A549 (cell line): ENCODE measurements around the gene BNIP1. TPM values are rescaled to one million over a fixed set of nuclear protein-coding genes. Genes with fewer than 3 reads are reported as not detected.

Experiments used
- ATAC-seq, 2 experiments: fragments of 200-7000 bp in 1 of 2; fragments of >200 bp in 1 of 2; cut with Nextera tagmentation in 1 of 2; cut with Tn5 transposase in 1 of 2; 3 replicates each; pipeline versions ENCODE4 v1.8.0 to v1.9.1; 2018 to 2020; ENCODE audit warnings: mild to moderate bottlenecking in 1 of 2, moderate library complexity in 1 of 2
- CTCF ChIA-PET: fragments of 300-600 bp; sonication (Branson Sonifier 250); formaldehyde crosslinking; extraction: SDS; loops from one replicate; lab custom pipeline; 2021; ENCODE audit warnings: antibody characterized with exemption, inconsistent platforms; lab: Yijun Ruan, JAX
- POLR2A ChIA-PET: fragments of 350-600 bp; formaldehyde crosslinking; extraction: SDS; loops from one replicate; lab custom pipeline; 2021; ENCODE audit warnings: antibody characterized with exemption, inconsistent platforms; lab: Yijun Ruan, JAX
- DNase-seq, 2 experiments: peaks; one replicate each; pipeline versions ENCODE4 v3.0.0 to v3.0.0-alpha.2; 2011 to 2016; ENCODE audit warnings: low read depth in 1 of 2, low spot score in 1 of 2
- FAIRE-seq: peaks from 2 replicates; lab custom pipeline; 2011; peaks lifted over from hg19 to GRCh38; lab: Jason Lieb, UNC
- H3K27ac ChIP-seq, 2 experiments: fragments of >200 bp; sonication (Bioruptor Twin); formaldehyde crosslinking; 3 replicates each; pipeline ENCODE4 v1.5.1; 2016 to 2017
- H3K4me1 ChIP-seq: fragments of >200 bp; sonication (Bioruptor Twin); formaldehyde crosslinking; 3 replicates; pipeline ENCODE4 v1.6.1; 2016
- H3K4me2 ChIP-seq: fragments of >200 bp; sonication (Bioruptor Twin); formaldehyde crosslinking; 3 replicates; pipeline ENCODE4 v1.6.1; 2016
- H3K4me3 ChIP-seq: fragments of >200 bp; sonication (Bioruptor Twin); formaldehyde crosslinking; 3 replicates; pipeline ENCODE4 v1.5.1; 2016
- H3K9me3 ChIP-seq: fragments of >200 bp; sonication (Bioruptor Twin); formaldehyde crosslinking; 3 replicates; pipeline ENCODE4 v1.6.1; 2016
- ATOH8 ChIP-seq: fragments of 250-450 bp; sonication (Bioruptor Pico); IDR thresholded peaks from 2 replicates; pipeline ENCODE4 v1.5.0; 2020; ENCODE audit warnings: low read depth, mild to moderate bottlenecking, moderate library complexity
- CEBPB ChIP-seq, 2 experiments: fragments of >200 bp in 1 of 2; sonication (Bioruptor Twin) in 1 of 2; formaldehyde crosslinking in 1 of 2; IDR thresholded peaks; 2 replicates each; pipeline ENCODE4 v1.6.1; 2012 to 2016
- CHD4 ChIP-seq: fragments of 200-600 bp; sonication (generic); IDR thresholded peaks from 2 replicates; pipeline ENCODE4 v1.6.1; 2016; ENCODE audit warnings: antibody characterized with exemption, mild to moderate bottlenecking, borderline replicate concordance
- CTCF ChIP-seq: fragments of >200 bp; sonication (Bioruptor Twin); formaldehyde crosslinking; IDR thresholded peaks from 3 replicates; pipeline ENCODE4 v1.5.1; 2016
- EHF ChIP-seq: fragments of 250-450 bp; sonication (Bioruptor Pico); IDR thresholded peaks from 2 replicates; pipeline ENCODE4 v1.5.0; 2020; ENCODE audit warnings: mild to moderate bottlenecking
- ESRRA ChIP-seq: fragments of 150-350 bp; IDR thresholded peaks from 2 replicates; pipeline ENCODE4 v1.6.1; 2014; ENCODE audit warnings: mild to moderate bottlenecking, low read length, borderline replicate concordance
- FOSL2 ChIP-seq, 2 experiments: fragments of 450-650 bp in 1 of 2; fragments of >200 bp in 1 of 2; sonication (Bioruptor Twin) in 1 of 2; formaldehyde crosslinking; IDR thresholded peaks; 2 replicates each; pipeline versions ENCODE4 v1.5.0 to v1.6.1; 2016 to 2020; ENCODE audit warnings: mild to moderate bottlenecking in 1 of 2, moderate library complexity in 1 of 2
- HMGXB4 ChIP-seq: fragments of 250-450 bp; sonication (Bioruptor Pico); IDR thresholded peaks from 2 replicates; pipeline ENCODE4 v1.5.0; 2021; ENCODE audit warnings: mild to moderate bottlenecking, moderate library complexity, borderline replicate concordance
- HOXA7 ChIP-seq: fragments of 250-450 bp; sonication (Bioruptor Pico); IDR thresholded peaks from 2 replicates; pipeline ENCODE4 v1.5.0; 2020; ENCODE audit warnings: mild to moderate bottlenecking, moderate library complexity
- HOXB13 ChIP-seq: fragments of 250-450 bp; sonication (Bioruptor Pico); IDR thresholded peaks from 2 replicates; pipeline ENCODE4 v1.5.0; 2020; ENCODE audit warnings: low read depth, mild to moderate bottlenecking, moderate library complexity
- JUNB ChIP-seq: fragments of >200 bp; sonication (Bioruptor Twin); formaldehyde crosslinking; IDR thresholded peaks from 2 replicates; pipeline ENCODE4 v1.6.1; 2016
- MAFK ChIP-seq: fragments of 450-650 bp; IDR thresholded peaks from 2 replicates; pipeline ENCODE4 v1.6.1; 2014; ENCODE audit not compliant: partially characterized antibody
- MAZ ChIP-seq: fragments of 150-350 bp; IDR thresholded peaks from 2 replicates; pipeline ENCODE4 v1.6.1; 2014; ENCODE audit warnings: antibody characterized with exemption, low read depth, low read length, borderline replicate concordance
- NFE2L2 ChIP-seq: fragments of 150-350 bp; conservative IDR thresholded peaks from 2 replicates; pipeline ENCODE4 v1.6.1; 2014; ENCODE audit warnings: low read length
- PHF8 ChIP-seq: fragments of 200-600 bp; sonication (generic); IDR thresholded peaks from 2 replicates; pipeline ENCODE4 v1.6.1; 2016; ENCODE audit warnings: low read depth, mild to moderate bottlenecking, antibody characterized with exemption, moderate library complexity, borderline replicate concordance
- POLR2A ChIP-seq: IDR thresholded peaks from 2 replicates; pipeline ENCODE4 v1.6.1; 2012; ENCODE audit warnings: mild to moderate bottlenecking, low read length
- RCOR1 ChIP-seq: fragments of 150-350 bp; IDR thresholded peaks from 2 replicates; pipeline ENCODE4 v1.6.1; 2014; ENCODE audit warnings: antibody characterized with exemption, low read length, low read depth
- RFX5 ChIP-seq: fragments of 450-650 bp; IDR thresholded peaks from 2 replicates; pipeline ENCODE4 v1.7.1; 2014; ENCODE audit warnings: antibody characterized with exemption, mild to moderate bottlenecking, moderate library complexity
- TP53 ChIP-seq: fragments of 250-450 bp; sonication (Bioruptor Pico); IDR thresholded peaks from 2 replicates; pipeline ENCODE4 v1.5.0; 2021; ENCODE audit warnings: mild to moderate bottlenecking, moderate library complexity
- ZC3H11A ChIP-seq: fragments of 450-650 bp; IDR thresholded peaks from 2 replicates; pipeline ENCODE4 v1.6.1; 2014; ENCODE audit warnings: antibody characterized with exemption, mild to moderate bottlenecking
- ZNF302 ChIP-seq: fragments of 250-450 bp; sonication (Bioruptor Pico); IDR thresholded peaks from 2 replicates; pipeline ENCODE4 v1.9.0; 2021; ENCODE audit warnings: inconsistent platforms, mild to moderate bottlenecking, moderate library complexity
- ZSCAN20 ChIP-seq: fragments of 250-450 bp; sonication (Bioruptor Pico); IDR thresholded peaks from 2 replicates; pipeline ENCODE4 v1.8.0; 2022; ENCODE audit warnings: mild to moderate bottlenecking, moderate library complexity
- WGBS: methylation state at CpG from one replicate; pipeline ENCODE4 v1.1.6; 2017; ENCODE audit errors: missing lambda C conversion rate; 5-methylcytosine and 5-hydroxymethylcytosine counted together
- polyA plus RNA-seq, 4 experiments: library from polyadenylated mRNA; depleted of rRNA in 3 of 4; stranded (reverse); fragments of >200 nt; fragmentation: RNase III in 1 of 4; extraction: RNeasy Plus Mini Kit Qiagen cat#74134 plus additional on column Dnase treatment in 1 of 4; gene quantifications; 2 replicates in 3 of 4; 3 replicates in 1 of 4; pipeline ENCODE4 v1.2.3, GENCODE V29; 2011 to 2017
- TF ChIP-seq, protein P1 (sequence below): fragments of 200-600 bp; sonication (generic); IDR thresholded peaks from 2 replicates; pipeline ENCODE4 v1.6.1; 2016; ENCODE audit warnings: antibody characterized with exemption, mild to moderate bottlenecking, moderate library complexity
- TF ChIP-seq, protein P2 (sequence below): fragments of 150-350 bp; IDR thresholded peaks from 2 replicates; pipeline ENCODE4 v1.6.1; 2014; ENCODE audit warnings: low read depth, mild to moderate bottlenecking, low read length

The BNIP1 gene
- polyA plus RNA-seq, 2 of the 4 experiments (the other 2 are of a cell fraction) = 15.8 to 26.7 TPM

DNA sequence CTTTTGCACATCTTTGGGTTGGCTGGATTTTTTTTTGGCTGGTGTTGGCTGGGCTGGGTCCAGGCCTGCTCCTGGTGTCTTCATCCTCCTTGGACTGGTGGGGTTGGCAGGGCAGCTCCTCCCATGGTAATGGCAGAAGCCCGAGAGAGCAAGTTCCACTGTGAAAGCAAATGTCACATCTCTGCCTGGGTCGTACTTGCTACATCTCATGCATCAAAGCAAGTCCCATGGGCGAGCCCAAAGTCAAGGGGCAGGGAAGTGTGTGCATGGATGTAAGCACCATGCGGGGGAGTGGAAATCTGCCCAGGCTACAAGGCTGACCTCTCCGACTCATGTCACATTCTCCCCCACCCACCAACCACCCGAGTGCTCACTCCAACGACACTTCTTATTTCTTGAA is 64.0 kb downstream of the BNIP1 start:
- 52% methylated on average over 7 of the region's 7 CpGs for WGBS
- no peak for FAIRE-seq
- CTCF ChIA-PET = interaction anchor here (0.9 to 1.3 kb wide), 4 partner anchors 9 to 249 kb away, joined by 3 to 4 read pairs (median 4); partner anchors contain the start of gene RPL26L1

DNA sequence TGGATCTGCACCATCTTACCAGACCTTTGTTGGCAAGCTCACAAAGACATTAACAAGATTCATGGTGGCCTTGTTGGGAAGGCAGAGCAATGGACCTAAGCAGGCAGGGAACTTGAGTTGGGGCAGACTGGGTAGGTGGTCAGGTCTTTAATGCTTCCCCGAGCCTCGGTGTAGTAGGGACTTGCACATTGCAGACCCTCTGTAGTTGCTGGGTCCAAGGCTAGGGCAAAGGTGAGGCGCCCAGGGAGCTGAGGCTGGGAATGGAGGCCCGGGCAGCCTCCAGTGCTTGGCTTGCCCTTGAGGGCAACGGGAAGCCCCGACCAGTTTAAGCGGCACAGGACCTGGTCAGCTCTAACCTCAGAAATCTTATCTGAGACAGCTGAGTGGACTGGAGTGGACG is 66.5 kb downstream of the BNIP1 start:
- ATAC-seq (no peak), DNase-seq (no peak), FAIRE-seq (no peak)
- Histone ChIP-seq H3K4me1 (no peaks in the 10 kb centered on the region), H3K4me2 (no peak overlapping the region), H3K9me3 (no peaks in the 10 kb centered on the region), H3K4me3 (no peak overlapping the region), H3K27ac (no peak overlapping the region)
- ChIA-PET POLR2A (no interaction called here), CTCF (interaction anchor here (0.5 kb wide), 1 partner anchor 236 kb away, joined by 3 read pairs; no protein-coding TSS in a partner anchor)
- whole genome bisulfite sequencing = 35% methylated on average over 8 of the region's 8 CpGs
- TF ChIP-seq ZSCAN20 (CRISPR knock-in tag) (no peak), MAFK (no peak), MAZ (no peak), ATOH8 (CRISPR knock-in tag) (no peak), ZNF302 (CRISPR knock-in tag) (no peak), HOXA7 (CRISPR knock-in tag) (no peak), EHF (no peak), ZC3H11A (no peak), RCOR1 (no peak), JUNB (no peak), HMGXB4 (no peak), NFE2L2 (no peak)

More for the DNA sequence above, 64.0 kb downstream of the BNIP1 start:
- DNase-seq (no peak), ATAC-seq (no peak)
- TF ChIP-seq RFX5 = no peak
- TF ChIP-seq CEBPB (IDR thresholded peaks at IDR 0.05) = no peak
- TF ChIP-seq FOSL2 (IDR thresholded peaks at IDR 0.05) = no peak
- TF ChIP-seq FOSL2 (CRISPR knock-in tag; IDR thresholded peaks at IDR 0.05) = no peak
- no peak for TF ChIP-seq TP53 (CRISPR knock-in tag)
- TF ChIP-seq, protein P1, sequence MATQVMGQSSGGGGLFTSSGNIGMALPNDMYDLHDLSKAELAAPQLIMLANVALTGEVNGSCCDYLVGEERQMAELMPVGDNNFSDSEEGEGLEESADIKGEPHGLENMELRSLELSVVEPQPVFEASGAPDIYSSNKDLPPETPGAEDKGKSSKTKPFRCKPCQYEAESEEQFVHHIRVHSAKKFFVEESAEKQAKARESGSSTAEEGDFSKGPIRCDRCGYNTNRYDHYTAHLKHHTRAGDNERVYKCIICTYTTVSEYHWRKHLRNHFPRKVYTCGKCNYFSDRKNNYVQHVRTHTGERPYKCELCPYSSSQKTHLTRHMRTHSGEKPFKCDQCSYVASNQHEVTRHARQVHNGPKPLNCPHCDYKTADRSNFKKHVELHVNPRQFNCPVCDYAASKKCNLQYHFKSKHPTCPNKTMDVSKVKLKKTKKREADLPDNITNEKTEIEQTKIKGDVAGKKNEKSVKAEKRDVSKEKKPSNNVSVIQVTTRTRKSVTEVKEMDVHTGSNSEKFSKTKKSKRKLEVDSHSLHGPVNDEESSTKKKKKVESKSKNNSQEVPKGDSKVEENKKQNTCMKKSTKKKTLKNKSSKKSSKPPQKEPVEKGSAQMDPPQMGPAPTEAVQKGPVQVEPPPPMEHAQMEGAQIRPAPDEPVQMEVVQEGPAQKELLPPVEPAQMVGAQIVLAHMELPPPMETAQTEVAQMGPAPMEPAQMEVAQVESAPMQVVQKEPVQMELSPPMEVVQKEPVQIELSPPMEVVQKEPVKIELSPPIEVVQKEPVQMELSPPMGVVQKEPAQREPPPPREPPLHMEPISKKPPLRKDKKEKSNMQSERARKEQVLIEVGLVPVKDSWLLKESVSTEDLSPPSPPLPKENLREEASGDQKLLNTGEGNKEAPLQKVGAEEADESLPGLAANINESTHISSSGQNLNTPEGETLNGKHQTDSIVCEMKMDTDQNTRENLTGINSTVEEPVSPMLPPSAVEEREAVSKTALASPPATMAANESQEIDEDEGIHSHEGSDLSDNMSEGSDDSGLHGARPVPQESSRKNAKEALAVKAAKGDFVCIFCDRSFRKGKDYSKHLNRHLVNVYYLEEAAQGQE = no peak
- TF ChIP-seq MAZ = no peak
- TF ChIP-seq POLR2A = no peak
- TF ChIP-seq NFE2L2 = no peak
- TF ChIP-seq CTCF = no peak
- TF ChIP-seq HOXB13 (CRISPR knock-in tag) = no peak
- no peak for TF ChIP-seq PHF8
- TF ChIP-seq CHD4 = no peak
- no peak for TF ChIP-seq ATOH8 (CRISPR knock-in tag)
- no peak for TF ChIP-seq ESRRA
- TF ChIP-seq, protein P2, sequence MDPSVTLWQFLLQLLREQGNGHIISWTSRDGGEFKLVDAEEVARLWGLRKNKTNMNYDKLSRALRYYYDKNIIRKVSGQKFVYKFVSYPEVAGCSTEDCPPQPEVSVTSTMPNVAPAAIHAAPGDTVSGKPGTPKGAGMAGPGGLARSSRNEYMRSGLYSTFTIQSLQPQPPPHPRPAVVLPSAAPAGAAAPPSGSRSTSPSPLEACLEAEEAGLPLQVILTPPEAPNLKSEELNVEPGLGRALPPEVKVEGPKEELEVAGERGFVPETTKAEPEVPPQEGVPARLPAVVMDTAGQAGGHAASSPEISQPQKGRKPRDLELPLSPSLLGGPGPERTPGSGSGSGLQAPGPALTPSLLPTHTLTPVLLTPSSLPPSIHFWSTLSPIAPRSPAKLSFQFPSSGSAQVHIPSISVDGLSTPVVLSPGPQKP = no peak
- no peak overlapping the region for H3K4me2 ChIP-seq
- H3K4me3 ChIP-seq = no peak overlapping the region
- POLR2A ChIA-PET = no interaction called here
- H3K4me1 ChIP-seq = no peaks in the 10 kb centered on the region
- no peaks in the 10 kb centered on the region for H3K9me3 ChIP-seq
- H3K27ac ChIP-seq = no peak overlapping the region
